GM21526 (cell line): ENCODE results near the gene SLC45A1.
A peak's percentile ranks its signal among the peaks of the same experiment; 100 is the strongest.
"Not testable (repeated sequence)": the region's sequence is repeated elsewhere in the genome, so short reads cannot be mapped to it uniquely, and the experiment has no call there.

Experiments used
- ATAC-seq: cut with Tn5 transposase; IDR thresholded peaks from one replicate; pipeline ENCODE4 v1.9.1; 2021; ENCODE audit warnings: moderate library complexity; ENCODE audit not compliant: unreplicated experiment, low FRiP score

Gene SLC45A1

DNA sequence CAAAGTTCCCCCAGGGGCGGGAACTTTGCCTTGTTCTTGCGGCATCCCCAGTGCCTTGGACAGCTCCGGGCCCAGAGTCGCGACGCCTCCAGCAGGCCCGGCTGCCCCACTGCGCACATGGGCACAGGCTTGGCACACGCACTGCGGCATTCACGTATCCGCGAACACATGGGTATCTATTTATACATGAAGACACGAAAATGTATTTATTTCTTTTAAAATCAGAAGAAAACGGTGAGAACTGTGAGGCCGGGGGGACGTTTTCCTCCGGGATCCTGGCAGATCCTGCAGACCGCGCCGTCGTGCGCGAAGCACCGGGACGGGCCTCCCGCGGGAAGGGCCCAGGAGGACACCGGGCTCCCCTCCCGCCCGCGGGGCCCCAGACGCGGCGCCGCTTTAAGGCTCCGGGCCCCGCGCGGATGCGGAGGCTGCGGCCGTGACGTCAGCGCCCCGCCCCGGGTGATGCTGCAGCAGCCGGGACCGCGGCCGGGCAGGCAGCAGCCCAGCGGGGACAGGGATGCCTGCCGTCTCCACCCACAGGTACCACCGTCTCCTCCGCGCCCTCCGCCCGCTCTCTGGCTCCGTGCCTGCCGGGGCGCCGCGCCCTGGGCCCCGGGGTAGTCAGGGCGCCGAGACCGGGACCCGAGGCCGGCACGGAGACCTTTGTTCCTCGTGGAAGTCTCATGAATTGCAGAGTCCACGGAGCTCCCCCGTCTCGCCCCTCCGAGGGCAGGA lies at the start of gene SLC45A1:
TSS of gene SLC45A1 (plus strand) at position 468 of the 735 bp plus-strand sequence. CDS start 6,216 bp downstream, outside the sequence.
- no peak for ATAC-seq

DNA sequence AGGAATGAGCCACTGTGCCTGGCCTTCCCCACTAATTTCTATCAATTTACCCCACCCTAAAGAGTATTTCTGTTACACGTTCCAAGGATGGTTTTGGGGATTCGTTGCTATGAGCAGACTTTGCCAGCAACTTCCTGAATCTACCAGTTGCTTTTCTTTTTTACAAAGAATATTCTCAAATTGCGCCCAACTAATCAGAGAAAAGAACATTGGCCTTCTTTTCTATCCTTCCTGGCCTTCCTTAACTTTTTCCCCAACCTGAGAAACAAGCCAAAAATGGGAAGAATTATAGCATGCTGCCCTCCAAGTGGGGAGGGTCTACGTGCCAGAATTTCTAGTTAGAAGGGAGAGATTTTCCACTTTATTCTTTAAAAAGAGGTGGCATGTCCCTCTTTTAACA lies 44.9 kb upstream of the SLC45A1 start:
- no peak for ATAC-seq

DNA sequence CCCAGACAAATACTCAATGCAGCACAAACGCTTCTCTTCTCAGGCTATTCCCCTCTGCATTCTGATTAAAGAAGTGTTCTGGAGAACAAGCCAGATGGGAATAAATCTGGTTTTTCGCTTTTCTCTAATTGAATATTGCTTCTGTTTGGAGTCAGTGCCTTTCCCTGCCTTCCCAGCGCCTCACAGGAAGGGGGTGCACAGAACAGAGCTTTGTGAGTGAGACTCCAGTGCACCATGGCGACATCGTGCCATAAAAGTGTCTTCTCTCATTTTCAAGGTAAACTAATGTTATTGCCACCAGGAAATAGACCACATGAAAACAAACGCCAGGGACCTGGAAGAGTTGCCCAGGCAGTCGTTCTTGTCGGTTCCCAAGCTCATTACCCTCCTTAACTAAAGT lies 43.6 kb upstream of the SLC45A1 start:
- no peak for ATAC-seq

DNA sequence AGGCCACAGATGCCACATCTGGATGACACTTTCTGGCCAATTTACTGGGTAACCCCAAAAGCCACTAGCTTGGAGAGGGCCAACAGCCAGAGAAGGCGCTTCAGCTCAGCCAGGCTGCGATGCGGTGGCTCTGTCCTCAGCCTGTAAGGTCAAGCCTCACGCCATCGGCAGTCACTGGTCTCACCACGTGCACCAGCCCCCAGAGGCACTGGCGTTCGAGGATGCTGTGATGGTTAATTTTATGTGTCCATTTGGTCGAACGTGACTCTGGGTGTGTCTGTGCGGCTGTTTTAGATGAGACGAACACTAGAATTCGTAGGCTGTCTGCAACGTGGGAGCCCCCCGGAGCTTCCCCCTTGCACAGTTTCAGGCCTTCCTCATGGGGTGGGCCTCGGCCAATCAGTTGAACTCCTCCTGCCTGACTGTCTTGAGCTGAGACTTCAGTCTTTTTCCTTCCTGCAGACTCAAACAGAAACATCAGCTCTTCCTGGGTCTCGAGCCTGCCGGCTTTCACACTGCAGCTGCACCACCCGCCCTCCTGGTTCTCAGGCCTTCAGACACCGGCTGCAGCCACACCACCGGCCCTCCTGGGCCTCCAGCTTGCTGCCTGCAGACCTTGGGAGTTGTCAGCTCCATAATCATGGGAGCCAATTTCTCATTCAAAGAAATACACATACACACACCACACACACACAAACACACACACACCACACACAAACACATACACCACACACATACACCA lies 41.6 kb upstream of the SLC45A1 start:
- ATAC-seq: no peak

DNA sequence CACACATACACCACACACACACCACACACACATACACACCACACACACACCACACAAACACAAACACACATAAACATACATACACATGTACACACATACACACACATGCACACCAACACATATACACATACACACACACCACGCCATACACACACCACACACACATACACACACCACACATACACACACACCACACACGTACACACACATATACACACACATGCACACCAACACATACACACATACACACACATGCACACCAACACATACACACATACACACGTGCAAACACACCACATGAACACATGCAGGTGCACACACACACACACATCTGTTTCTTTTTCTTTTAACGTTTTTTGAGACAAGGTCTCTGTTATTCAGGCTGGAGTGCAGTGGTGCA lies 41.0 kb upstream of the SLC45A1 start:
- no peak for ATAC-seq

DNA sequence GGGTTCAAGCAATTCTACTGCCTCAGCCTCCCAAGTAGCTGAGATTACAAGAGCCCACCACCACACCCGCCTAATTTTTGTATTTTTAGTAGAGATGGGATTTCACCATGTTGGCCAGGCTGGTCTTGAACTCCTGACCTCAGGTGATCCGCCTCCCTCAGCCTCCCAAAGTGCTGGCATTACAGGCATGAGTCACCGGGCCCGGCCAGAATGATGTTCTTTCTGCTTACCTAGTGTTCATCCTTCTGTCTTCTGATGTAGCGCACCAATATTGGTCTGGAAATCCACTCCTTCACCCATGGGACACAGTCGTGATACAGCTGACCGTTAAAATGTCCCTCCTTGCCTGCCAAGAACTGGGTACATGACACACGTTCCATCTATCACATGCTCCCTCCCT lies 39.2 kb upstream of the SLC45A1 start:
- ATAC-seq: not testable (repeated sequence)

DNA sequence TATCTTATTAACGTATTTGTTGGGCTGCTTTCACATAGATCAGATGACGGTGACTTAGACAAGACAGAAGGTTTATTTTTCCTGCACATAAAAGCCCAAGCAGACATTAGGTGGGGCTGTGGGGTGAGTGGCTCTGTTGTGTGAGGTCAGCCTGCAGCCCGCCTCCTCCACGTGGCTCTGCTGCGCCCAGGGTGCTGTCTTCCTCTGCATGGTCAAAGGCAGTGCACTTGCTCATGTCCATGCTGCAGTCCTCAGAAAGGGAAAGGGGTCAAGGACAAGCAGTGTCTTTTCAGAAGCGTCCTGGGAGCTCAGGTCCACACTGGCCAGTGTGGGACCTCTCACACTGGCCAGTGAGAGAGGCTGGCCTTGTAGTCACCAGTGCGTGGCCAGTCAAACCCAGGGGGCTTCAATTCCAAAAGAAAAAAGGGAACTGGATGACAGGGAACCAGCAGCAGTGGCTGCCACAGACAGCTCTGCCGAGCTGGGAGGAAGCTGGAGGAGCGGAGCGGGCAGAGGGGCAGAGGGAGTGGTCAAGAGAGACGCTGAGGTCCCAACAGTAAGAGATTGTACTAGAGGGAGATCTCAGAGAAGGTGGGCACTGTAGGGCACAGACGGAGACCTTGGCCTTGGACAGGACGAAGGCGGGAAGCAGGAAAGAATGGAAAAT lies 35.9 kb upstream of the SLC45A1 start:
- ATAC-seq: no peak

DNA sequence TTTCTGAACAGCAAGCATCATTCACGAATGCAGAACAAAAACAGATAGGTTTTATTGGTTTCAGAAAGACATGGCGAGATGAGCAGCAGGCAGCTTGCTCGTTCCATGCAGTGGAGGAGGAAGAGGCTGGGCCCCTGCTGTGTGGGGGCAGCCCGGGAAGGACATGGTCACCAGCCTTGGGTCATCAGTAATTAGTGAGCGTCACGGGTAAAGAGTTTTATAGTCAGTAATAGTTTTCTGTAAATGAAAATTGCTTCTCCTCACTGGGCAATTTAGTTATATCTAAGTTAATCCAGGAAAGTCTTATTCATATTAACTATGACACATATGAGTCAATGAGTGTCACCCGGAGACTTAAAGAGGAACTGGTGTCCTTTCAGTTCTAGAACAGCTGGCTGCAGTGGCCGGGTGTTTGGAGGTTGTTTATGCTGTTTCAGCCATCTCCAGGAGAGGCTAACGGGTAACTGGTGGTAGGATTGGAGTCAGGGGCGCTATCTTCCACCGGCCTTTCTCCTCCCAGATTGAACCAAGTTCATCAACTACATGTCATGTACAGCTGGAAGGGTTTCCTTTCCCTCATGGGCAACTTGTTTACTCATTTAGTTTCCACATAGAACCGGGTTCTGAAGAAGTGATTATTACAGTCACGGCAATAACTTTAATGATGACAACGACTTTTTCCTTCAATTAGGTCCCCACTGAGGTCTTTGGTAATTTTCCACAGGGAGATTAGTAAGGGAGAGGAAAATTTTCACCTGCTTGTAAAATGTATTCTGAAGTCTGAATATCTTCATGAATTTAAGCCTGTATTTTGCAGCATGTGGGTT lies 34.6 kb upstream of the SLC45A1 start:
- peak; percentile 91 for ATAC-seq

DNA sequence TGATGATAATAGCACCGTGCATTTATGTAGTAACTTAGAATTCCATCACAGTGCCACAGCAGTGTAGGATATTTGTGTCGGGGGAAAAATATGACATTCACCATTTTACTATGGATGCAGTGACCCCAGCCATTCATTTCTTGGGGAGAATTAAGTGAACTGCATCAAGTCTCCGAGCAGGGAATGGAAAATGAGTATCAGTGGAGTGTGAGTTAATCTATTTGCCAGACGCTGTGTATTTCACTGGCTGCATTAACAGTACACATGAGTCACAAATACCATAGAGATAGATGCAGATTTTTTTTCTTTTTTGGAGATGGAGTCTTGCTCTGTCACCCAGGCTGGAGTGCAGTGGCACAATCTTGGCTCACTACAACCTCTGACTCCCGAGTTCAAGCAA lies 33.8 kb upstream of the SLC45A1 start:
- ATAC-seq: no peak

DNA sequence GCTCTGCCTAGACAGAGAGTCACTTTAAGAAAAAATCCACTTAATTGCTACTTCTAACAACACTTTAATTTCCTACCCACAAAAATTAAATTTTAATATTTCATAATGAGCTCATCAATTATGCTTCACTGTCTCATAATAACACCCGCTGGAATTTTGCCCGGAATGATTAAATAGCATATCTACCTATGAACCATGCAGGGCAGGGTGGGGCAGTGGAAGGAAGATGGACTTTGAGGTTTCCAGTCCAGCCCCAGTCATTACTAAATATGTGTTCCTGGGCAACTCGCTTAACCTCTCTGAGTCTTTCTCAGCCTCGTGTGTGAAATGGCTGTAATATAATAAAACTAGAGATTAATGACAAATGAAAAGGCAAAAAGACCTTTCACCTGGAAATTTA lies 32.8 kb upstream of the SLC45A1 start:
- ATAC-seq: no peak

DNA sequence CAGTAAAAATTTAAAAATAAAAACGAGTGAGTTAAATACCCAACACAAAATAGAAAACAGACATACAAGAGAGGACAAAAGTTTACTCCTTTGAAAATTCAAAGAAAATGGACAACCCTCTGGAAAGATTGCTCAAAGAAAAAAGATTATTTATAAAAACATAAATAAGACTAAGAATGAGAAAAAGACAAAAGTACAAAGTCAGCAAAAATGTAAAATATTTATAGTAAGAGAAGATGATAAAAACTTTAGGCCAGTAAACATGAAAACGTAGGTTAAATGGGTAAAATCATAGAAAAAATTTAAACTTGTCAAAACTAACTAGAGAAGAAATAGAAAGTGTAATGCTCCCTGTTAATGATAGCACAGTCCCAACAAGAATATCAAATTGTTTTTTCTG lies 31.9 kb upstream of the SLC45A1 start:
- ATAC-seq: no peak

DNA sequence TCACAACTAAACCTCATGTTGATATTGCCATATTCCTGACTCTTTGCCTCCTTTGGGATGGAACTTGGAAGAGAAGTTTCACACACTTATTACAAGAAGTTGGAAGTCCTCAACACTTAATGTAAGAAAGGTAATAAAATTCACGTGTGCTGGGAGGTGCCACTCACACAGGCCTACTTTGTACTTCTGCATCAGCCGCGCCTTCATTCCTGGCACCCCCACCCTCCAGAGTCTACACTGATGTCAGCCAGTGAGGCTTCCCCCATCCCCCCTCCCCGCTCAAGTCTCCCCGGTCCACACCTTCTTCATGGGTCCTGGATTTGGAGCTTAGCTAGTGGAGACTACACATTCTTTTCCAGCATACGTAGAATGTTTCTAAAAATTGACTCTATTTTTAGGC lies 24.8 kb upstream of the SLC45A1 start:
- ATAC-seq: no peak

DNA sequence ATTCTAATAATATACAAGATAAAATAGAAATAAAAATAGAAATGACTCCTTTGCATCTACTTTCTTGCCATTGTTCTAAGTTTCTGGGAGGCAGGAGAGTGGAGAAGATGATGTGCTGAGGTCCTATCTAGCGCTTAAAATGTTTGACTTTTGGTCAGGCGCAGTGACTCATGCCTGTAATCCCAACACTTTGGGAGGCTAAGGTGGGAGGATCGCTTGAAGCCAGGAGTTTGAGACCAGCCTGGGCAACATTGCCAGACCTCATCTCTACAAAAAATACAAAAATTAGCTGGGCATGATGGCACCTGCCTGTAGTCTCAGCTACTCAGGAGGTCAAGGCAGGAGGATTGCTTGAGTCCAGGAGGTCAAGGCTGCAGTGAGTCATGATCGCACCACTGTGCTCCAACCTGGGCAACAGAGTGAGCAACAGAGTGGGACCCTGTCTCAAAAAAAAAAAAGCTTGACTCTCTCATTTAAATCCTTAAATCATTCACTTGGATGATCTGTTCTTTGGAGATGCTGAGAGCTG lies 24.2 kb upstream of the SLC45A1 start:
- no peak for ATAC-seq

DNA sequence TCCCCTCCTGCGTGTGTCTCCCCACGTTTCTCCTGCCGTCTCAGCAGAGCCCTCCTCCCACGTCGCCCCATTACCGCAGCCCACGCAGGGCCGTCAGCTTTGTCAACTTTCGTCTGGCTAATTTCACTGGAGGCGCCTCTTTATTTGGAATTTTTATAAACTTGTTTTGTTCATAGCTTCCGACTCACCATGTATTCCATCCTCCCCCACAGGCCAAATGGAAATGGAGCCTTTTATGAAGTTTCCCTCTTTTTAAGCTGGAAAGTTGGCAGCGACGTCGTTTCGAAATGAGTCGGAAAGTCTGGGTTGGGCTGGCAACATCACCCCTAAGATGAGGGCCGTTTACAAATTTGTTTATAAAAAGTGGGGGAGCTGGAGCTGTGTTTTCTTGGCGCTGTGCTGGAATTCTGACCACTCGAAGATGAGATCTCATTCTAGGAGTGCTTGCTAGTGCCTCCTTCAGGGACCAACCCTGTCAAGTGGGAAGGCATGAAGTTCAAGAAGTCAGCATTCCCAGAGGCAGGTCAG lies 23.7 kb upstream of the SLC45A1 start:
- no peak for ATAC-seq

DNA sequence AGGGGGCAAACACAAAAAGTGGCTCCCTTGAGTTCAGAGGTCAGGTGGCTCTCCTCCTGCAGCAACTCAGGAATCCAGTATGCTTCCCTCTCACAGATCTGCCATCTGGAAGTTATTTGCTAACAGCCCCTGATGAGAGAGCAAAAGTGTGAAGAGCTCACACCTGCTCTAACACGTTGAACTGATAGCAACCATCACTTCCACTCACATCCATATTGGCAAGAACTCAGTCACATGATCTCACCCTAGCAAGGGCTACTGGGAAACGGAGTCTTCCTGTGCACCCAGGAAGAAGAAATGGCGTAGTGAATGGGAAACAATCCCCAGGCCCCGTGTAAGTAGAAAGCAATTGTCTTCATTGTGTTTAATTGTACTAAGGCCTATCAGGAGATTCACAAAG lies 20.7 kb upstream of the SLC45A1 start:
- no peak for ATAC-seq

DNA sequence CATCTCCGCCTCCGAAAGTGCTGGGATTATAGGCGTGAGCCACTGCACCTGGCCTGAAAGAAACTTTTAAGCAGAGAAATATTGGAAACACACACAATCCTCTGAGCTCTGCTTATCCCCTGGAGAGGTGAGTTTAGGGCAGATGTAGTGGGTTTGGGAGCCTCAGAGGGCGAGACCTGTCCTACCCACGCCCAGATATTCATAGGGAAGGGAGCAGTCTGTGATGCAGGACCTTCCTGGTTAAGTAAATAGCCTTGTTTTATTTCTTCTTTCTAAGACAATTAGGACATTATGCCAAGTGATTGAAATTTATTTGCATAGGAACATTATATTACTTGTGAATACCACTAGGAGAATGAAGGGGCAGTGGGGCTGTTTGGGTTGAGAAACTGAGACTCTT lies 18.0 kb upstream of the SLC45A1 start:
- no peak for ATAC-seq

DNA sequence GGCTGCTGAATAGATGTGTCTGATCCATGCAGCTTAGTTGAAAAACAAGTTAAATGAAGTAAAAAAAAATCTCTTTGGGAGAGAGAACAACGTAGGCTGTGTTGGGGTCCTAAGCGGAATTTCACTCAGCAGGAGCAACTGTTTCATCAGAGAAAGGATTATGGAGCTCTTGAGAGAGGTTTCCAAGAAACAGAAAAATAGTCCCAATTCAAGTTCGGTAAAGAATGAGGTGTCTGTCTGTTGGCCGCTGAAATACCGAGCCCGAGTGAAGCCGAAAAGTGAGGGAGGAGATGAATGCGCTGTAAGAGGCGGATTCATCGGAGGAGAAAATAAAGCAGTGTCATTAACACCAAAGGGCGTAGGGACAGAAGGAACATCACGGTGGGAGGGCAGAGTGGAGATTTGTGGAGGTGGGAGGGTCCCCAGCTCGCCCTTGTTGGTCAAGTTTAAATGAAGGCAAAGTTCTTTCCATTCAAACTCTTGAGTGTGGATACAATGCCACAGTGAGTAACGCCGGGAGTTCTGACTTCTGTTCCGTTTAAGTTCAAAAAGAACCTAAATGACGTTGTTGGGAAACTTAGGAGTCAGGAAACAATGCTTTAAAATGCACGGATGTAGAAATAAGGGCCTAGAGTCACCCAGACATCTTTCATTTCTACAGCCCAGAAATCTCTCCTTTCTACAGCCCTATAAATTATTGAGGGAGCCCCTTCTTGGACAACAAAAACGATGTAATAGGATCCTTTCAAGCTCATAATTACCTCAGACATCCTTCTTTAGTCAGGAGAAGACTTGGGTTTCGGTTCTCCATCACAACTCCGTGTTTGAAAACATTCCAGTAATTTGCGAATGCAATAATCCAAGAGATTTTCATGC lies 15.6 kb upstream of the SLC45A1 start:
- no peak for ATAC-seq

DNA sequence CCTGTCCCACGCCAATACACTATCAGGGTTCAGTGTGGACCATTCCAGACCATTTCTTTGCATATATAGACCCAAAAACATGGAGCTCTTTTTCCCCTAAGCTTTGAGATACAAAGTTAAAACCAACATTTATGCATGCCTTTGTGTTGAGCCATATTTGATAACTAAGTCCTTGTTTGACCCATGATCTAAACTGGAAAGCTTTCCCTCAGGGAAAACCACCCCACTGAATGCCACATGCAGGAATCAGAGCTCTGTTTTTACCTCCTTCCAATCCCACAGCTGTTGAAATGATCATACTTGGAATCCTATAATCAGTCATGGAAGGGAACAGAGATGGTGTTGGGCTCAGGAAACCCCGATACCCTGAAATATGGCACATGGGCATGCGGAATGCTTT lies 14.8 kb upstream of the SLC45A1 start:
- ATAC-seq: no peak

DNA sequence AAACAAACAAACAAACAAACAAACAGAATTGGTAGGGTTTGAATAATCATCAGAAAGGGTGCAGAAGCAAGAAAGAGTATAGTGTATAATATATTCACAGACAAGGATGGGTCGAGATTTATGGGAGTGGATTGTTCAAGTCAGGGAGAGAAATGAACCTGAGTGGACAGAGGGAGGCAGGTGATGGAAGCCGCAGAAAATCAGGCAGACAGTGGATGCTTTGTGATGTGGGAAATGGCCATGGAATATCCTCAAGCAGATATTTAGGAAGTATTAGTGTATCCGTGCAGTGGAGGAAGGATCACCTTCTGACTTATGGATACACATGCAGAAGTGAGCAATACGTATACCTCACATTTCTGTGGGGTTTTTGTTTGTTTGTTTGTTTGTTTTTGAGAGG lies 14.0 kb upstream of the SLC45A1 start:
- no peak for ATAC-seq
